Uterus (tissue), 4 donors: Measurements from ENCODE around the gene SRCIN1. TPM values are rescaled to one million over a fixed set of nuclear protein-coding genes. Genes with fewer than 3 reads are reported as not detected.
A peak's percentile ranks its signal among the peaks of the same experiment; 100 is the strongest.

Experiments
- DNase-seq, 2 donors: peaks; one replicate each; pipeline ENCODE4 v3.0.0-alpha.2; 2019 to 2020
- H3K27ac ChIP-seq, 2 donors: fragments of 200-600 bp; sonication (generic); 1 replicate in 1 of 2; 2 replicates in 1 of 2; pipeline ENCODE4 v1.5.1; 2016 to 2018
- H3K27me3 ChIP-seq, 2 donors: fragments of 200-600 bp; sonication (generic); one replicate each; pipeline ENCODE4 v1.5.1; 2018 to 2019; ENCODE audit warnings: control low read depth in 1 of 2
- H3K36me3 ChIP-seq, 2 donors: fragments of 200-600 bp; sonication (generic); one replicate each; pipeline ENCODE4 v1.5.1; 2019; ENCODE audit warnings: control low read depth in 1 of 2
- H3K4me1 ChIP-seq, 2 donors: fragments of 200-600 bp; sonication (generic); one replicate each; pipeline ENCODE4 v1.5.1; 2018 to 2019; ENCODE audit warnings: control low read depth in 1 of 2
- H3K4me3 ChIP-seq, 2 donors: fragments of 200-600 bp; sonication (generic); 1 replicate in 1 of 2; 2 replicates in 1 of 2; pipeline ENCODE4 v1.5.1; 2018 to 2019; ENCODE audit warnings: mild to moderate bottlenecking in 1 of 2
- H3K9me3 ChIP-seq, 2 donors: fragments of 200-600 bp; sonication (generic); one replicate each; pipeline ENCODE4 v1.5.1; 2019; ENCODE audit warnings: control low read depth in 1 of 2
- CTCF ChIP-seq, 4 experiments: fragments of 200-600 bp in 2 of 4; fragments of 450-650 bp in 2 of 4; sonication (generic) in 2 of 4; IDR thresholded peaks; one replicate each; pipeline ENCODE4 v1.5.1; 2016 to 2019; ENCODE audit warnings: antibody characterized with exemption in 4 of 4, mild to moderate bottlenecking in 2 of 4, moderate library complexity in 1 of 4
- POLR2A ChIP-seq, 2 donors: fragments of 450-650 bp; IDR thresholded peaks; one replicate each; pipeline ENCODE4 v1.6.1; 2016; ENCODE audit warnings: antibody characterized with exemption in 2 of 2, mild to moderate bottlenecking in 1 of 2, moderate library complexity in 1 of 2
- intact Hi-C: fragments of 100-400 bp; cut with DNase I; formaldehyde crosslinking; loops from one replicate; pipeline ENCODE4 v1.15.1; 2023; ENCODE audit warnings: low total_unique reads
- total RNA-seq, 4 donors: library from RNA; depleted of rRNA in 3 of 4; stranded (reverse); fragments of >200 nt in 3 of 4; gene quantifications; one replicate each; pipeline versions ENCODE4 v1.1.0 to v1.2.4, GENCODE V29; 2014 to 2023
- donor health status: DM: yes; HTN: yes; CAD: no.

SRCIN1 gene
- total RNA-seq, 4 donors from 2014 or later: 3.4 to 6.6 TPM; not detected in 2

GRCh38 chr17:38559051-38559879 lies 46.5 kb downstream of the SRCIN1 start:
- DNase-seq: peak; percentile 88 to 93
- Histone ChIP-seq H3K27ac (peak overlapping the region; percentile 59 to 70), H3K27me3 (no peaks in the 10 kb centered on the region), H3K4me1 (peaks cover 3% of the 10 kb centered on the region in 2 donors), H3K36me3 (no peaks in the 10 kb centered on the region), H3K4me3 (peak overlapping the region; percentile 31 to 33), H3K9me3 (no peaks in the 10 kb centered on the region)
- TF ChIP-seq POLR2A (IDR thresholded peaks at IDR 0.05) (peak in 1 of 2 donors; percentile 67), CTCF (IDR thresholded peaks at IDR 0.05) (peak in 2 of 4 experiments; percentile 11 to 20)
- intact Hi-C loops: no loop called here

GRCh38 chr17:38558728-38559050 lies 47.1 kb downstream of the SRCIN1 start:
- H3K9me3 ChIP-seq: no peaks in the 10 kb centered on the region
- intact Hi-C loops: no loop called here
- peaks cover 3% of the 10 kb centered on the region in 2 donors for H3K4me1 ChIP-seq
- TF ChIP-seq POLR2A (IDR thresholded peaks at IDR 0.05) (no peak), CTCF (IDR thresholded peaks at IDR 0.05) (no peak)
- H3K4me3 ChIP-seq: peak overlapping the region; percentile 31 to 33
- DNase-seq: peak in 1 of 2 donors; percentile 27
- H3K36me3 ChIP-seq: no peaks in the 10 kb centered on the region
- H3K27me3 ChIP-seq: no peaks in the 10 kb centered on the region
- H3K27ac ChIP-seq: peak overlapping the region; percentile 59 to 70

- H3K9me3 ChIP-seq: no peaks in the 10 kb centered on the region
- H3K36me3 ChIP-seq: no peaks in the 10 kb centered on the region
- DNase-seq: peak; percentile 92 to 94
- peak overlapping the region; percentile 31 to 33 for H3K4me3 ChIP-seq
- no peaks in the 10 kb centered on the region for H3K27me3 ChIP-seq
- intact Hi-C loops: no loop called here
- H3K27ac ChIP-seq: peak overlapping the region; percentile 59 to 70
- TF ChIP-seq CTCF (IDR thresholded peaks at IDR 0.05) (peak; percentile 95 to 99 (median 97)), POLR2A (IDR thresholded peaks at IDR 0.05) (peak; percentile 30 to 57)
- peaks cover 3% of the 10 kb centered on the region in 2 donors for H3K4me1 ChIP-seq
Observed at GRCh38 chr17:38557836-38558727, 47.7 kb downstream of the SRCIN1 start.

GRCh38 chr17:38557396-38557795 lies 48.4 kb downstream of the SRCIN1 start:
- Histone ChIP-seq H3K4me3 (no peak overlapping the region), H3K9me3 (no peaks in the 10 kb centered on the region), H3K4me1 (peaks cover 3% of the 10 kb centered on the region in 2 donors), H3K36me3 (no peaks in the 10 kb centered on the region), H3K27me3 (no peaks in the 10 kb centered on the region), H3K27ac (peak overlapping the region; percentile 59 to 70)
- TF ChIP-seq CTCF (IDR thresholded peaks at IDR 0.05) (no peak), POLR2A (IDR thresholded peaks at IDR 0.05) (no peak)
- no peak for DNase-seq
- intact Hi-C loops: no loop called here
